Psoas muscle (tissue), 8 donors: ENCODE measurements around the gene ARSB. TPM values are rescaled to one million over a fixed set of nuclear protein-coding genes. Genes with fewer than 3 reads are reported as not detected.
A peak's percentile ranks its signal among the peaks of the same experiment; 100 is the strongest.

Source experiments
- ATAC-seq, 4 donors: fragments of 200-7000 bp; cut with Tn5 transposase; one replicate each; pipeline ENCODE4 v1.9.1; 2020; ENCODE audit warnings: moderate library complexity in 3 of 4, mild to moderate bottlenecking in 2 of 4
- DNase-seq, 2 donors: peaks; one replicate each; pipeline ENCODE4 v3.0.0-alpha.2; 2020
- H3K27ac ChIP-seq: fragments of 200-600 bp; one replicate; pipeline ENCODE4 v1.8.0; 2022
- H3K27me3 ChIP-seq, 3 donors: fragments of 200-600 bp in 1 of 3; one replicate each; pipeline versions ENCODE4 v1.6.1 to v1.8.0; 2013 to 2022; ENCODE audit warnings: low read length in 2 of 3, mild to moderate bottlenecking in 2 of 3, moderate library complexity in 1 of 3; ENCODE audit not compliant: insufficient read depth in 3 of 3
- H3K36me3 ChIP-seq, 2 donors: fragments of 200-600 bp in 1 of 2; one replicate each; pipeline versions ENCODE4 v1.6.1 to v1.8.0; 2013 to 2022; ENCODE audit warnings: low read depth in 1 of 2, mild to moderate bottlenecking in 1 of 2, moderate library complexity in 1 of 2; ENCODE audit not compliant: insufficient read depth in 1 of 2
- H3K4me1 ChIP-seq: fragments of 200-600 bp; one replicate; pipeline ENCODE4 v1.8.0; 2022
- H3K4me3 ChIP-seq: fragments of 200-600 bp; one replicate; pipeline ENCODE4 v1.8.0; 2022; ENCODE audit warnings: mild to moderate bottlenecking
- H3K9me3 ChIP-seq: fragments of 200-600 bp; one replicate; pipeline ENCODE4 v1.8.0; 2022
- CTCF ChIP-seq: fragments of 200-600 bp; IDR thresholded peaks from one replicate; pipeline ENCODE4 v1.8.0; 2022; ENCODE audit warnings: antibody characterized with exemption
- WGBS, 3 donors: extraction: QIAGEN DNeasy Blood & Tissue Kit; methylation state at CpG; one replicate each; pipeline versions ENCODE4 v1.1.6 to v1.1.7; 2013; 5-methylcytosine and 5-hydroxymethylcytosine counted together
- intact Hi-C, 2 donors: fragments of 100-400 bp; cut with DNase I; formaldehyde crosslinking; loops; one replicate each; pipeline versions ENCODE4 v1.11.0 to v1.14.2; 2022
- polyA plus RNA-seq, 3 donors: library from polyadenylated mRNA; stranded (reverse); fragments of 200-250 nt; gene quantifications; one replicate each; pipeline ENCODE4 v1.2.3, GENCODE V29; 2013
- total RNA-seq, 4 donors: library from RNA; stranded (reverse); fragmentation: NEBNext Ultra II Directional in 2 of 4; extraction: Animal tissue kit (Norgen Biotek cat#: 25700) in 2 of 4; gene quantifications; one replicate each; pipeline versions ENCODE4 v1.2.1 to v1.2.4, GENCODE V29; 2021 to 2023
- donor health status: healthy with polysubstance abuse.
- donor health status: DM: no; HTN: no; CAD: no; lungs with moderate emphysema.
- donor health status: Bipolar disorder and iron deficiency.
- donor health status: healthy.
- donor health status: DM: yes; HTN: yes; CAD: no.
- donor health status: DM: no; HTN: no; CAD: no.
- donor health status: DM: no; HTN: no; CAD: no.
- donor health status: DM: yes; HTN: yes; CAD: no.

Gene ARSB
- total and polyA plus RNA-seq, 7 donors, result 1.3 to 6.5 (median 3.6) TPM

- DNase-seq (no peak), ATAC-seq (no peak)
- intact Hi-C loops, result no loop called here
- Histone ChIP-seq H3K27me3 (no peaks in the 10 kb centered on the region), H3K4me1 (no peaks in the 10 kb centered on the region), H3K9me3 (no peaks in the 10 kb centered on the region), H3K36me3 (no peaks in the 10 kb centered on the region), H3K27ac (no peak overlapping the region), H3K4me3 (no peak overlapping the region)
- TF ChIP-seq CTCF, result no peak
- whole genome bisulfite sequencing, 3 donors, result 95 to 97% (median 96%) methylated on average over 2 of the region's 2 CpGs
Measured at GRCh38 chr5:78992146-78992545, 7.0 kb upstream of the ARSB start.

DNA sequence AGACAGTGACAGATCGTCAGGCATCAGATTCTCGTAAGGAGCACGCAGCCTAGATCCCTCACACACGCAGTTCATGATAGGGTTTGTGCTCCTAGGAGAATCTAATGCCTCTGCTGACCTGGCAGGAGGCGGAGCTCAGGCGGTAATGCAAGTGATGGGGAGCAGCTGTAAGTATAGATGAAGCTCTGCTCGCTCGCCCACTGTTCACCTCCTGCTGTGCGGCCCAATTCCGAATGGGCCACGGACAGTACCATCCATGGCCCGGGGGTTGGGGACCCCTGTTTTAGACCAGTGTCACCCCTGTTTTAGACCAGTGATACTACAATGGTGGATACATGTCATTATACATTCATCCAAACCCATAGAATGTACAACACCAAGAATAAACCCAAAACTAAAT is 4.0 kb upstream of the ARSB start:
- H3K36me3 ChIP-seq, result no peaks in the 10 kb centered on the region
- DNase-seq (no peak), ATAC-seq (no peak)
- intact Hi-C loops, result no loop called here
- 94 to 97% (median 96%) methylated on average over 12 of the region's 12 CpGs for WGBS, 3 donors
- no peak overlapping the region for H3K27ac ChIP-seq
- H3K4me1 ChIP-seq, result peaks cover 12% of the 10 kb centered on the region
- no peak for TF ChIP-seq CTCF
- no peak overlapping the region for H3K4me3 ChIP-seq
- no peaks in the 10 kb centered on the region for H3K27me3 ChIP-seq
- no peaks in the 10 kb centered on the region for H3K9me3 ChIP-seq

DNA sequence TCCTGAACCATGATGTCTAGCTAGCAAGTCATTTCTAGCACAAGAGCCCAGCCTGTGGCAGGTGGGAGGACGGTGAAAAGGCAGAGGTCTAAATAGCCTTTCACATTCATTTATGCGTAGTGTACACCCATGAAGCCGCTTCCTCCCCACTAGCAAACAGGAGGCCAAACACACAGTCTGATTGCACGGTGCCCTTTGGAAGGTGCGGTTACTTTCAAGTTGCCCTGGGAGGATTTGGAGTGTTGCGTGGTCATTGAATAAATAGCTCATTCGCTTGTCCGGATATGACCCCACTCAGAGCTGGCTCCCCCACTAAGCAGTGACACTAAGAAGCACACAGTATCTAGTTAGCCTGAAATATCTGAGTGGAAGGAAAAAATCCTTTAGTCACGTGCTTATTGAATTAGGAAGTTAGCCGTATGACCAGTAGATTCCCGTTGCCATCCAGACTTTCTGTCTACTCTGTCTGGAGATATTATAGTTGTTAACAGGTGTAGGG is 664 bp upstream of the ARSB start:
- WGBS, 3 donors, result 2 to 4% (median 3%) methylated on average over 11 of the region's 11 CpGs
- TF ChIP-seq CTCF, result no peak
- H3K9me3 ChIP-seq, result no peaks in the 10 kb centered on the region
- peak; percentile 37 to 63 (median 58) for ATAC-seq
- H3K36me3 ChIP-seq, result no peaks in the 10 kb centered on the region
- peaks cover 16% of the 10 kb centered on the region for H3K4me1 ChIP-seq
- peak overlapping the region; percentile 94 for H3K4me3 ChIP-seq
- peak overlapping the region; percentile 96 for H3K27ac ChIP-seq
- H3K27me3 ChIP-seq, result no peaks in the 10 kb centered on the region
- intact Hi-C loops, result no loop called here
- DNase-seq, result peak; percentile 18 to 54

DNA sequence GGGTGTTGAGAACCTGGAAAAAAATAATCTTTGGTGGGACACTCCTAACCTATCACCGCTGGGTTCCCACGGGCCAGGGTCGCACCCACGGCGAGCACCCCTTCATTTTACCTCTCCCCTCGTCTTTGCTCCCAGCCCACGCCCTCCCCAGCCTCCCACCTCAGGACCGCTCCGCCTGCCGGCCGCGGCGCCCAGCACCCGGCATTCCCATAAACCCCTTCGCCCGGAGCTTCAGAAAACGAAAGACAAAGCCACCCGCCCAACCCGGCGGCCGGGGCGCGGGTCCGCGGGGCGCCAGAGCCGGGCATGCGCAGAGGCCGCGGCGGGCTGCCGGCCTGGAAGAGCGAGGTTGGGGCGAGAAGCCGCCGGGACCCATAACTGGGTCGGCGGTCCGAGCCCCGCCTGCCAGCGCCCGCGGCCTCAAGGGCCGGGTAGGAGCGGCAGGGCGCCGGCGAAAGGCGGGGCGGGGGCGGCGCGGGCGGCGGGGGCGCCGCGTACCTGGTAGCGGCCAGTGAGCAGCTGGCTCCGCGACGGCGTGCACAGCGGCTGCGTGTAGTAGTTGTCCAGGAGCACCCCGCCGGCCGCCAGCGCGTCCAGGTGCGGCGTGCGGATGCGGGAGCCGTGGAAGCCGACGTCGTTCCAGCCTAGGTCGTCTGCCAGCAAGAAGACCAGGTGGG is 533 bp downstream of the ARSB start:
- peak overlapping the region; percentile 96 for H3K27ac ChIP-seq
- no peaks in the 10 kb centered on the region for H3K9me3 ChIP-seq
- intact Hi-C loops, result no loop called here
- H3K27me3 ChIP-seq, result no peaks in the 10 kb centered on the region
- WGBS, 3 donors, result 0 to 1% (median 0%) methylated on average over 54 to 79 of the region's 79 CpGs
- peak; percentile 25 for TF ChIP-seq CTCF
- peak overlapping the region; percentile 94 for H3K4me3 ChIP-seq
- no peaks in the 10 kb centered on the region for H3K36me3 ChIP-seq
- peaks cover 16% of the 10 kb centered on the region for H3K4me1 ChIP-seq
- peak; percentile 79 to 88 (median 86) for ATAC-seq
- DNase-seq, result peak; percentile 82 to 86
